OCI-LY7 (cell line): Measurements from ENCODE around the gene PSME4. TPM values are rescaled to one million over a fixed set of nuclear protein-coding genes. Genes with fewer than 3 reads are reported as not detected.
"Not testable (repeated sequence)": the region's sequence is repeated elsewhere in the genome, so short reads cannot be mapped to it uniquely, and the experiment has no call there.

Source experiments
- BruUV-seq: library from RNA; stranded (reverse); fragments of 400-500 nt; replicated peaks from 2 replicates; lab custom pipeline; 2021; lab: Mats Ljungman, UMichigan
- CTCF ChIA-PET: fragments of 300-600 bp; sonication (Branson Sonifier 250); formaldehyde crosslinking; loops from one replicate; lab custom pipeline; 2022; ENCODE audit warnings: antibody characterized with exemption; ENCODE audit not compliant: unreplicated experiment; lab: Charles Lee
- POLR2A ChIA-PET: fragments of 300-600 bp; sonication (Branson Sonifier 250); formaldehyde crosslinking; loops from one replicate; lab custom pipeline; 2022; ENCODE audit warnings: antibody characterized with exemption; lab: Charles Lee
- DNase-seq: peaks from one replicate; pipeline ENCODE4 v3.0.0-alpha.2; 2015; ENCODE audit warnings: low spot score
- H2AFZ ChIP-seq: fragments of 200-600 bp; sonication (generic), shearing (Covaris generic); 2 replicates; pipeline ENCODE4 v1.6.1; 2014; ENCODE audit warnings: mild to moderate bottlenecking, antibody characterized with exemption, low read length, moderate library complexity
- H3K27ac ChIP-seq: fragments of 200-600 bp; sonication (generic); 2 replicates; pipeline ENCODE4 v1.5.1; 2014; ENCODE audit warnings: mixed run types, low read depth, mild to moderate bottlenecking, moderate library complexity, low read length, inconsistent platforms; ENCODE audit not compliant: poor library complexity, severe bottlenecking
- H3K36me3 ChIP-seq: fragments of 200-600 bp; sonication (generic); 2 replicates; pipeline ENCODE4 v1.6.1; 2014; ENCODE audit warnings: mild to moderate bottlenecking, antibody characterized with exemption, low read length, moderate library complexity, mixed read lengths; ENCODE audit not compliant: insufficient read depth
- H3K4me1 ChIP-seq: fragments of 200-600 bp; sonication (generic); 2 replicates; pipeline ENCODE4 v1.5.1; 2014; ENCODE audit warnings: mild to moderate bottlenecking, low read length; ENCODE audit not compliant: insufficient read depth, poor library complexity, severe bottlenecking
- H3K4me2 ChIP-seq: fragments of 200-600 bp; sonication (generic); 2 replicates; pipeline ENCODE4 v1.6.1; 2014; ENCODE audit warnings: mild to moderate bottlenecking, low read length
- H3K4me3 ChIP-seq: fragments of 200-600 bp; sonication (generic); 2 replicates; pipeline ENCODE4 v1.5.1; 2014; ENCODE audit warnings: mild to moderate bottlenecking, low read depth, low read length; ENCODE audit not compliant: poor library complexity, severe bottlenecking
- H3K79me2 ChIP-seq: fragments of 200-600 bp; sonication (generic); 2 replicates; pipeline ENCODE4 v1.6.1; 2016; ENCODE audit warnings: low read depth, mild to moderate bottlenecking, low read length, moderate library complexity, mixed read lengths; ENCODE audit not compliant: insufficient read depth
- H3K9me2 ChIP-seq: fragments of 200-600 bp; sonication (generic); 2 replicates; pipeline ENCODE4 v1.6.1; 2016; ENCODE audit warnings: mild to moderate bottlenecking, low read length, mixed read lengths; ENCODE audit not compliant: insufficient read depth
- H3K9me3 ChIP-seq: fragments of 200-600 bp; sonication (generic); 2 replicates; pipeline ENCODE4 v1.6.1; 2014; ENCODE audit warnings: mild to moderate bottlenecking, mixed run types, low read length, mixed read lengths
- H4K20me1 ChIP-seq: fragments of 200-600 bp; sonication (generic); 2 replicates; pipeline ENCODE4 v1.6.1; 2014; ENCODE audit warnings: mild to moderate bottlenecking, antibody characterized with exemption, low read length, moderate library complexity, mixed read lengths; ENCODE audit not compliant: insufficient read depth
- CTCF ChIP-seq: fragments of 200-600 bp; sonication (generic); conservative IDR thresholded peaks from 2 replicates; pipeline ENCODE4 v1.5.1; 2014; ENCODE audit warnings: mild to moderate bottlenecking, antibody characterized with exemption, low read length, moderate library complexity, mixed read lengths
- EZH2phosphoT487 ChIP-seq: fragments of 200-600 bp; sonication (generic); IDR thresholded peaks from 2 replicates; pipeline ENCODE4 v1.6.1; 2018; ENCODE audit warnings: low read depth, borderline replicate concordance, mild to moderate bottlenecking, mixed run types, antibody characterized with exemption, low read length, moderate library complexity, mixed read lengths
- intact Hi-C: fragments of 100-400 bp; cut with micrococcal nuclease; formaldehyde crosslinking; loops from one replicate; pipeline ENCODE4 v1.10.0; 2022; ENCODE audit not compliant: unreplicated experiment
- total RNA-seq, 2 experiments: library from RNA; depleted of rRNA in 1 of 2; stranded (reverse); fragments of >200 nt in 1 of 2; shearing (Covaris generic) in 1 of 2; gene quantifications; 2 replicates each; pipeline ENCODE4 v1.2.3, GENCODE V29; 2014 to 2022

The PSME4 gene
- total RNA-seq, 2 experiments from 2014 or later: 38.8 to 82.9 TPM

- no peak overlapping the region for H3K27ac ChIP-seq
- no peaks in the 10 kb centered on the region for H3K9me3 ChIP-seq
- H3K36me3 ChIP-seq: peaks cover 49% of the 10 kb centered on the region
- no peaks in the 10 kb centered on the region for H4K20me1 ChIP-seq
- ChIA-PET CTCF (no interaction called here), POLR2A (interaction anchor here (1.3 kb wide), 1 partner anchor 109 kb away, joined by 3 read pairs; no protein-coding TSS in a partner anchor)
- TF ChIP-seq CTCF (no peak), EZH2phosphoT487 (no peak)
- DNase-seq: no peak
- no peaks in the 10 kb centered on the region for H3K79me2 ChIP-seq
- no peak overlapping the region for H3K4me3 ChIP-seq
- H2AFZ ChIP-seq: no peak overlapping the region
- no peaks in the 10 kb centered on the region for H3K9me2 ChIP-seq
- intact Hi-C loops: no loop called here
- no peaks in the 10 kb centered on the region for H3K4me1 ChIP-seq
- no peak overlapping the region for H3K4me2 ChIP-seq
- no TSS peak for BruUV-seq
Measured at GRCh38 chr2:53854678-53855077, 116.1 kb downstream of the PSME4 start.

GRCh38 chr2:53852532-53852931, 118.3 kb downstream of the PSME4 start:
- no peak overlapping the region for H3K4me3 ChIP-seq
- intact Hi-C loops: no loop called here
- no peaks in the 10 kb centered on the region for H4K20me1 ChIP-seq
- H3K9me3 ChIP-seq: no peaks in the 10 kb centered on the region
- peaks cover 36% of the 10 kb centered on the region for H3K36me3 ChIP-seq
- no TSS peak for BruUV-seq
- H3K4me1 ChIP-seq: no peaks in the 10 kb centered on the region
- H3K27ac ChIP-seq: no peak overlapping the region
- CTCF ChIA-PET: no interaction called here
- H2AFZ ChIP-seq: no peak overlapping the region
- TF ChIP-seq EZH2phosphoT487 (no peak), CTCF (no peak)
- H3K9me2 ChIP-seq: no peaks in the 10 kb centered on the region
- DNase-seq: no peak
- no peaks in the 10 kb centered on the region for H3K79me2 ChIP-seq
- no peak overlapping the region for H3K4me2 ChIP-seq
- POLR2A ChIA-PET: interaction anchor here (0.9 kb wide), 1 partner anchor 20 kb away, joined by 3 read pairs; no protein-coding TSS in a partner anchor

GRCh38 chr2:53851052-53851757, 119.6 kb downstream of the PSME4 start:
- H3K9me3 ChIP-seq, H3K4me3 ChIP-seq, H3K27ac ChIP-seq, BruUV-seq, H4K20me1 ChIP-seq, H3K4me2 ChIP-seq, DNase-seq, H2AFZ ChIP-seq, CTCF ChIA-PET, intact Hi-C loops, H3K79me2 ChIP-seq, H3K9me2 ChIP-seq, H3K4me1 ChIP-seq: not testable (repeated sequence)
- H3K36me3 ChIP-seq: peaks cover 32% of the 10 kb centered on the region
- POLR2A ChIA-PET: interaction anchor here (0.9 kb wide), 1 partner anchor 11 kb away, joined by 3 read pairs; no protein-coding TSS in a partner anchor
